ENCODE data around the gene GHITM.
"Not testable (repeated sequence)": the region's sequence is repeated elsewhere in the genome, so short reads cannot be mapped to it uniquely, and the experiment has no call there.

Gene GHITM

GRCh38 chr10:84163996-84164395 lies 24.7 kb downstream of the GHITM start:
- no peak for TF ChIP-seq ZFX (IDR thresholded peaks at IDR 0.05)
- TF ChIP-seq CTCF (conservative IDR thresholded peaks at IDR 0.05) = no peak
- no peak overlapping the region for H3K27ac ChIP-seq

- H3K27ac ChIP-seq = no peak overlapping the region
Measured at GRCh38 chr10:84164442-84164841, 25.1 kb downstream of the GHITM start.

GRCh38 chr10:84166620-84167288 lies 27.4 kb downstream of the GHITM start:
- no peak overlapping the region for H3K27ac ChIP-seq
- no peak for TF ChIP-seq ZFX (IDR thresholded peaks at IDR 0.05)
- no peak for TF ChIP-seq CTCF (conservative IDR thresholded peaks at IDR 0.05)

More at GRCh38 chr10:84164442-84164841, 25.1 kb downstream of the GHITM start:
- TF ChIP-seq CTCF (conservative IDR thresholded peaks at IDR 0.05) (no peak), ZFX (IDR thresholded peaks at IDR 0.05) (no peak)

GRCh38 chr10:84167289-84167653 lies 28.0 kb downstream of the GHITM start:
- H3K27ac ChIP-seq = not testable (repeated sequence)

GRCh38 chr10:84168382-84168781 lies 29.1 kb downstream of the GHITM start:
- H3K27ac ChIP-seq = not testable (repeated sequence)

GRCh38 chr10:84171237-84171636 lies 31.9 kb downstream of the GHITM start:
- not testable (repeated sequence) for H3K27ac ChIP-seq

GRCh38 chr10:84171700-84172466 lies 32.6 kb downstream of the GHITM start:
- H3K27ac ChIP-seq = not testable (repeated sequence)

GRCh38 chr10:84172467-84173356 lies 33.4 kb downstream of the GHITM start:
- H3K27ac ChIP-seq = no peak overlapping the region
- TF ChIP-seq ZFX (IDR thresholded peaks at IDR 0.05) (no peak), CTCF (conservative IDR thresholded peaks at IDR 0.05) (no peak)

- TF ChIP-seq CTCF (conservative IDR thresholded peaks at IDR 0.05) (no peak), ZFX (IDR thresholded peaks at IDR 0.05) (no peak)
- H3K27ac ChIP-seq = no peak within 1 kb of the TSS
Measured at GRCh38 chr10:84173501-84173929, 34.2 kb downstream of the GHITM start, which contains the start of gene GPR15LG. TSS of gene GPR15LG (plus strand) at chr10:84173801. CDS start at chr10:84173852, 51 bp downstream.
